Activated naive CD4-positive, alpha-beta T cell treated with anti-CD3 and anti-CD28 coated beads, Interleukin-2, amount 10 ng/mL, durations not matched to agents 5 hours and 36 hours (primary cell): Measurements from ENCODE around the gene MCFD2. TPM values are rescaled to one million over a fixed set of nuclear protein-coding genes. Genes with fewer than 3 reads are reported as not detected.

Source experiments
- total RNA-seq, 2 experiments: library from RNA; stranded (reverse); gene quantifications; one replicate each; pipeline ENCODE4 v1.2.3, GENCODE V29; 2021

Gene MCFD2
- total RNA-seq, result 10 to 100 TPM; 45.1 to 45.6 TPM

GRCh38 chr2:46915281-46915810, at the start of gene MCFD2:
Gene MCFD2 (minus strand): TSS chr2:46915806. CDS start chr2:46909171, 6,635 bp downstream.

Other genes with a start within 250 kb of the MCFD2 start
- 1 to 10 TPM; 7.2 to 7.3 TPM for gene SOCS5, start 216.5 kb downstream of the MCFD2 start, total RNA-seq
- gene TTC7A, start 25.4 kb upstream of the MCFD2 start, total RNA-seq, result 10 to 100 TPM; 53.3 to 55.4 TPM
- under 1 TPM; 0.34 to 0.48 TPM for gene STPG4, start 239.5 kb upstream of the MCFD2 start, total RNA-seq